HepG2 (cell line): ENCODE results near the gene CD151. TPM values are rescaled to one million over a fixed set of nuclear protein-coding genes. Genes with fewer than 3 reads are reported as not detected.

Experiments used
- ARHGAP35 ChIP-seq: sonication (generic); formaldehyde crosslinking; IDR thresholded peaks from 2 replicates; pipeline ENCODE4 v1.9.0; 2022; ENCODE audit warnings: mild to moderate bottlenecking, inconsistent platforms, moderate library complexity, missing genetic modification reagents, borderline replicate concordance
- GTF3A ChIP-seq: sonication (generic); formaldehyde crosslinking; conservative IDR thresholded peaks from 2 replicates; pipeline ENCODE4 v1.4.0; 2020; ENCODE audit warnings: mild to moderate bottlenecking, missing genetic modification reagents
- HES4 ChIP-seq: sonication (generic); formaldehyde crosslinking; IDR thresholded peaks from 2 replicates; pipeline ENCODE4 v1.9.0; 2021; ENCODE audit warnings: mild to moderate bottlenecking, missing genetic modification reagents, borderline replicate concordance
- KAT8 ChIP-seq: IDR thresholded peaks from 2 replicates; pipeline ENCODE4 v1.6.1; 2016; ENCODE audit warnings: missing genetic modification reagents, missing compliant biosample characterization
- NCOA5 ChIP-seq: sonication (generic); formaldehyde crosslinking; IDR thresholded peaks from 2 replicates; pipeline ENCODE4 v1.4.0; 2020; ENCODE audit warnings: missing genetic modification reagents
- NPAS2 ChIP-seq: sonication (generic); formaldehyde crosslinking; IDR thresholded peaks from 2 replicates; pipeline ENCODE4 v1.8.0; 2022; ENCODE audit warnings: mild to moderate bottlenecking, missing genetic modification reagents, borderline replicate concordance
- YEATS2 ChIP-seq: sonication (generic); formaldehyde crosslinking; IDR thresholded peaks from 2 replicates; pipeline ENCODE4 v1.4.0; 2020; ENCODE audit warnings: missing genetic modification reagents, borderline replicate concordance
- ZFYVE20 ChIP-seq: sonication (generic); formaldehyde crosslinking; IDR thresholded peaks from 2 replicates; pipeline ENCODE4 v1.8.0; 2023; ENCODE audit warnings: low read depth, mild to moderate bottlenecking, moderate library complexity, missing genetic modification reagents, borderline replicate concordance
- ZNF20 ChIP-seq: sonication (generic); formaldehyde crosslinking; IDR thresholded peaks from 2 replicates; pipeline ENCODE4 v1.4.0; 2020; ENCODE audit warnings: mild to moderate bottlenecking, moderate library complexity, missing genetic modification reagents
- ZNF230 ChIP-seq: sonication (generic); formaldehyde crosslinking; IDR thresholded peaks from 2 replicates; pipeline ENCODE4 v1.4.0; 2020; ENCODE audit warnings: mild to moderate bottlenecking, missing genetic modification reagents
- ZNF446 ChIP-seq: sonication (generic); formaldehyde crosslinking; IDR thresholded peaks from 2 replicates; pipeline ENCODE4 v1.5.0; 2020; ENCODE audit warnings: mild to moderate bottlenecking, missing genetic modification reagents
- ZNF547 ChIP-seq: sonication (generic); formaldehyde crosslinking; IDR thresholded peaks from 2 replicates; pipeline ENCODE4 v1.5.1; 2020; ENCODE audit warnings: mild to moderate bottlenecking, missing genetic modification reagents
- ZNF75D ChIP-seq: sonication (generic); formaldehyde crosslinking; IDR thresholded peaks from 2 replicates; pipeline ENCODE4 v1.8.1; 2023; ENCODE audit warnings: missing genetic modification reagents, mild to moderate bottlenecking, borderline replicate concordance
- ZNF883 ChIP-seq: sonication (generic); formaldehyde crosslinking; IDR thresholded peaks from 2 replicates; pipeline ENCODE4 v1.5.1; 2020; ENCODE audit warnings: mild to moderate bottlenecking, missing genetic modification reagents; ENCODE audit errors: not compliant biosample characterization
- polyA plus RNA-seq, 8 experiments: library from polyadenylated mRNA; depleted of rRNA in 3 of 8; stranded (reverse) in 7 of 8; unstranded in 1 of 8; fragments of >200 nt; fragmentation: Illumina TruSeq in 4 of 8; extraction: Trizol in 4 of 8; gene quantifications; 2 replicates each; pipeline versions ENCODE4 v1.2.1 to v1.2.3, GENCODE V29; 2011 to 2016; ENCODE audit warnings: low read depth in 4 of 8, missing spikeins in 1 of 8, mixed read lengths in 1 of 8; ENCODE audit not compliant: insufficient read depth in 1 of 8
- total RNA-seq, 5 experiments: library from RNA; depleted of rRNA; stranded (reverse); fragments of >200 nt; fragmentation: Illumina TruSeq; extraction: Trizol; gene quantifications; 2 replicates each; pipeline ENCODE4 v1.2.3, GENCODE V29; 2016; ENCODE audit warnings: low read depth in 1 of 5
- TF ChIP-seq, protein P1 (sequence below): IDR thresholded peaks from 2 replicates; pipeline ENCODE4 v1.6.1; 2016; ENCODE audit warnings: missing genetic modification reagents, missing compliant biosample characterization
- TF ChIP-seq, protein P2 (sequence below): sonication (generic); formaldehyde crosslinking; IDR thresholded peaks from 2 replicates; pipeline ENCODE4 v1.8.0; 2022; ENCODE audit warnings: mild to moderate bottlenecking, missing genetic modification reagents, moderate library complexity
- TF ChIP-seq, protein P3 (sequence below): sonication (generic); formaldehyde crosslinking; IDR thresholded peaks from 2 replicates; pipeline ENCODE4 v1.5.0; 2020; ENCODE audit warnings: mild to moderate bottlenecking, missing genetic modification reagents
- TF ChIP-seq, protein P4 (sequence below): sonication (generic); formaldehyde crosslinking; conservative IDR thresholded peaks from 2 replicates; pipeline ENCODE4 v1.8.0; 2022; ENCODE audit warnings: missing genetic modification reagents
- TF ChIP-seq, protein P5 (sequence below): sonication (generic); formaldehyde crosslinking; IDR thresholded peaks from 2 replicates; pipeline ENCODE4 v1.4.0; 2020; ENCODE audit warnings: missing genetic modification reagents

The CD151 gene
- total and polyA plus RNA-seq, 2 of the 13 experiments (the other 11 are each of a cell fraction or from before 2014, with no cell fraction given) = 125 to 197 TPM

DNA sequence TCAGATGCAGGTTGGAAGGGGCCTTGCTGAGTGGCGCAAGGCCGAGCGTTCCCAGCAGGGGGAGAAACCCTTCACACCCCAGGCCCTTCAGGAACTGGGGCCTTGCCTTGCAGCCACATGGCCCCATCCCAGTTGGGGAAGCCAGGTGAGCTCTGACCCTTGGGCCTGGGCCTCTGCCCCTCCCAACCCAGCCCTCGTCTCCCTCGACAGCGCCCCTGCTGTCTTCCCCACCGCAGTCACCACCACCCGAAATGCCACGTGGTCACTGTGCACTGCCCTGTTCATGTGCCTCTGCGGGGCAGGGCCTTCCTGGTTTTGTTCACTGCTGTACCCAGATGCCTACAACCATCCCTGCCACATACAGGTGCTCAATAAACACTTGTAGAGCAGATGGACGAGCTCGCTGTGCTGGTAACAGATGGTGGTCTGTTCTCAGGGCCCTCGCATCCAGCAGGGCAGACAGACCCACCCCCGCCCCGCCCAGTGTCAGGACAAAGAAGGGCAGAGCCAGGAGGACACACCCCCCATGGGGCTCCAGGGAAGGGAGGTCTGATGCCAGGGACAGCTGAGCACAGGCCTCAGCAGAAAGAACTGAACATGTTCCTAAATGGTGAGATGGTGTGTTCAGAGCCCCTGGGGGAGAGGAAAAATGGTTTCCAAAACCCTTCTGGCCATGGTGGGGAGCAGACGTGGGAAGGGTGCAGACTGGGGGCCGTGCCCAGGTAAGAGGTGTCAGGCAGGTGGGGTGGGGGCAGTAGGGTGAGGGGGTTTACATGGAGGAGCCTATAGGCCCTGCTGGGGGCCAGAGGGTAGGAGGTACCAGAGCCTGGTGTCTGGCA lies 5.9 kb downstream of the CD151 start (continued):
- TF ChIP-seq ZNF20 (CRISPR knock-in tag) (no peak), NCOA5 (CRISPR knock-in tag) (no peak), HES4 (CRISPR knock-in tag) (no peak), ZNF446 (no peak), ARHGAP35 (CRISPR knock-in tag) (0 out of 2 replicates have a peak, but pooled peaks have one; percentile 52), GTF3A (CRISPR knock-in tag) (no peak; the same call in 1 of the 2 replicates), YEATS2 (CRISPR knock-in tag) (peak; percentile 64; the same call in 1 of the 2 replicates), KAT8 (CRISPR knock-in tag) (peak; percentile 45; the same call in 1 of the 2 replicates), ZNF883 (CRISPR knock-in tag) (no peak), ZNF230 (CRISPR knock-in tag) (0 out of 2 replicates have a peak, but pooled peaks have one; percentile 31), ZNF75D (no peak), ZNF547 (CRISPR knock-in tag) (no peak; the same call in 1 of the 2 replicates), ZFYVE20 (CRISPR knock-in tag) (no peak), NPAS2 (CRISPR knock-in tag) (no peak)
- TF ChIP-seq, protein P1, sequence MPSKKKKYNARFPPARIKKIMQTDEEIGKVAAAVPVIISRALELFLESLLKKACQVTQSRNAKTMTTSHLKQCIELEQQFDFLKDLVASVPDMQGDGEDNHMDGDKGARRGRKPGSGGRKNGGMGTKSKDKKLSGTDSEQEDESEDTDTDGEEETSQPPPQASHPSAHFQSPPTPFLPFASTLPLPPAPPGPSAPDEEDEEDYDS (CRISPR knock-in tag) = peak; percentile 48; the same call in 1 of the 2 replicates
- TF ChIP-seq, protein P2, sequence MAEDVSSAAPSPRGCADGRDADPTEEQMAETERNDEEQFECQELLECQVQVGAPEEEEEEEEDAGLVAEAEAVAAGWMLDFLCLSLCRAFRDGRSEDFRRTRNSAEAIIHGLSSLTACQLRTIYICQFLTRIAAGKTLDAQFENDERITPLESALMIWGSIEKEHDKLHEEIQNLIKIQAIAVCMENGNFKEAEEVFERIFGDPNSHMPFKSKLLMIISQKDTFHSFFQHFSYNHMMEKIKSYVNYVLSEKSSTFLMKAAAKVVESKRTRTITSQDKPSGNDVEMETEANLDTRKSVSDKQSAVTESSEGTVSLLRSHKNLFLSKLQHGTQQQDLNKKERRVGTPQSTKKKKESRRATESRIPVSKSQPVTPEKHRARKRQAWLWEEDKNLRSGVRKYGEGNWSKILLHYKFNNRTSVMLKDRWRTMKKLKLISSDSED (CRISPR knock-in tag) = no peak
- TF ChIP-seq, protein P3, sequence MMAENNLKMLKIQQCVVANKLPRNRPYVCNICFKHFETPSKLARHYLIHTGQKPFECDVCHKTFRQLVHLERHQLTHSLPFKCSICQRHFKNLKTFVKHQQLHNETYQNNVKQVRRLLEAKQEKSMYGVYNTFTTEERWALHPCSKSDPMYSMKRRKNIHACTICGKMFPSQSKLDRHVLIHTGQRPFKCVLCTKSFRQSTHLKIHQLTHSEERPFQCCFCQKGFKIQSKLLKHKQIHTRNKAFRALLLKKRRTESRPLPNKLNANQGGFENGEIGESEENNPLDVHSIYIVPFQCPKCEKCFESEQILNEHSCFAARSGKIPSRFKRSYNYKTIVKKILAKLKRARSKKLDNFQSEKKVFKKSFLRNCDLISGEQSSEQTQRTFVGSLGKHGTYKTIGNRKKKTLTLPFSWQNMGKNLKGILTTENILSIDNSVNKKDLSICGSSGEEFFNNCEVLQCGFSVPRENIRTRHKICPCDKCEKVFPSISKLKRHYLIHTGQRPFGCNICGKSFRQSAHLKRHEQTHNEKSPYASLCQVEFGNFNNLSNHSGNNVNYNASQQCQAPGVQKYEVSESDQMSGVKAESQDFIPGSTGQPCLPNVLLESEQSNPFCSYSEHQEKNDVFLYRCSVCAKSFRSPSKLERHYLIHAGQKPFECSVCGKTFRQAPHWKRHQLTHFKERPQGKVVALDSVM = no peak
- TF ChIP-seq, protein P4, sequence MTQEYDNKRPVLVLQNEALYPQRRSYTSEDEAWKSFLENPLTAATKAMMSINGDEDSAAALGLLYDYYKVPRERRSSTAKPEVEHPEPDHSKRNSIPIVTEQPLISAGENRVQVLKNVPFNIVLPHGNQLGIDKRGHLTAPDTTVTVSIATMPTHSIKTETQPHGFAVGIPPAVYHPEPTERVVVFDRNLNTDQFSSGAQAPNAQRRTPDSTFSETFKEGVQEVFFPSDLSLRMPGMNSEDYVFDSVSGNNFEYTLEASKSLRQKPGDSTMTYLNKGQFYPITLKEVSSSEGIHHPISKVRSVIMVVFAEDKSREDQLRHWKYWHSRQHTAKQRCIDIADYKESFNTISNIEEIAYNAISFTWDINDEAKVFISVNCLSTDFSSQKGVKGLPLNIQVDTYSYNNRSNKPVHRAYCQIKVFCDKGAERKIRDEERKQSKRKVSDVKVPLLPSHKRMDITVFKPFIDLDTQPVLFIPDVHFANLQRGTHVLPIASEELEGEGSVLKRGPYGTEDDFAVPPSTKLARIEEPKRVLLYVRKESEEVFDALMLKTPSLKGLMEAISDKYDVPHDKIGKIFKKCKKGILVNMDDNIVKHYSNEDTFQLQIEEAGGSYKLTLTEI (CRISPR knock-in tag) = no peak
- TF ChIP-seq, protein P5, sequence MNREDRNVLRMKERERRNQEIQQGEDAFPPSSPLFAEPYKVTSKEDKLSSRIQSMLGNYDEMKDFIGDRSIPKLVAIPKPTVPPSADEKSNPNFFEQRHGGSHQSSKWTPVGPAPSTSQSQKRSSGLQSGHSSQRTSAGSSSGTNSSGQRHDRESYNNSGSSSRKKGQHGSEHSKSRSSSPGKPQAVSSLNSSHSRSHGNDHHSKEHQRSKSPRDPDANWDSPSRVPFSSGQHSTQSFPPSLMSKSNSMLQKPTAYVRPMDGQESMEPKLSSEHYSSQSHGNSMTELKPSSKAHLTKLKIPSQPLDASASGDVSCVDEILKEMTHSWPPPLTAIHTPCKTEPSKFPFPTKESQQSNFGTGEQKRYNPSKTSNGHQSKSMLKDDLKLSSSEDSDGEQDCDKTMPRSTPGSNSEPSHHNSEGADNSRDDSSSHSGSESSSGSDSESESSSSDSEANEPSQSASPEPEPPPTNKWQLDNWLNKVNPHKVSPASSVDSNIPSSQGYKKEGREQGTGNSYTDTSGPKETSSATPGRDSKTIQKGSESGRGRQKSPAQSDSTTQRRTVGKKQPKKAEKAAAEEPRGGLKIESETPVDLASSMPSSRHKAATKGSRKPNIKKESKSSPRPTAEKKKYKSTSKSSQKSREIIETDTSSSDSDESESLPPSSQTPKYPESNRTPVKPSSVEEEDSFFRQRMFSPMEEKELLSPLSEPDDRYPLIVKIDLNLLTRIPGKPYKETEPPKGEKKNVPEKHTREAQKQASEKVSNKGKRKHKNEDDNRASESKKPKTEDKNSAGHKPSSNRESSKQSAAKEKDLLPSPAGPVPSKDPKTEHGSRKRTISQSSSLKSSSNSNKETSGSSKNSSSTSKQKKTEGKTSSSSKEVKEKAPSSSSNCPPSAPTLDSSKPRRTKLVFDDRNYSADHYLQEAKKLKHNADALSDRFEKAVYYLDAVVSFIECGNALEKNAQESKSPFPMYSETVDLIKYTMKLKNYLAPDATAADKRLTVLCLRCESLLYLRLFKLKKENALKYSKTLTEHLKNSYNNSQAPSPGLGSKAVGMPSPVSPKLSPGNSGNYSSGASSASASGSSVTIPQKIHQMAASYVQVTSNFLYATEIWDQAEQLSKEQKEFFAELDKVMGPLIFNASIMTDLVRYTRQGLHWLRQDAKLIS = no peak
